GM11168 (cell line): Measurements from ENCODE around the gene SUPT4H1.

Experiments used
- in situ Hi-C: fragments of 300-500 bp; cut with MboI; formaldehyde crosslinking; loops from one replicate; pipeline ENCODE4 v1.12.0; 2022; ENCODE audit warnings: low sequenced_read_pairs; ENCODE audit not compliant: unreplicated experiment

Gene SUPT4H1

GRCh38 chr17:58321571-58322525, 30.2 kb downstream of the SUPT4H1 start:
- in situ Hi-C loops, result no loop called here

- in situ Hi-C loops, result no loop called here
Observed at GRCh38 chr17:58320570-58321323, 31.3 kb downstream of the SUPT4H1 start.

- in situ Hi-C loops, result no loop called here
Observed at GRCh38 chr17:58320163-58320558, 31.8 kb downstream of the SUPT4H1 start.

GRCh38 chr17:58319173-58320162, 32.5 kb downstream of the SUPT4H1 start:
- in situ Hi-C loops, result loop anchor here (10.0 kb wide), 1 partner anchor 105 kb away; no protein-coding TSS in a partner anchor

- in situ Hi-C loops, result loop anchor here (10.0 kb wide), 1 partner anchor 106 kb away; no protein-coding TSS in a partner anchor
Observed at GRCh38 chr17:58318627-58319172, 33.3 kb downstream of the SUPT4H1 start.

GRCh38 chr17:58318065-58318481, 33.9 kb downstream of the SUPT4H1 start:
- in situ Hi-C loops, result loop anchor here (10.0 kb wide), 1 partner anchor 107 kb away; no protein-coding TSS in a partner anchor

GRCh38 chr17:58317421-58318064, 34.5 kb downstream of the SUPT4H1 start:
- in situ Hi-C loops, result loop anchor here (10.0 kb wide), 1 partner anchor 107 kb away; no protein-coding TSS in a partner anchor

GRCh38 chr17:58316260-58316960, 35.6 kb downstream of the SUPT4H1 start:
- in situ Hi-C loops, result loop anchor here (10.0 kb wide), 1 partner anchor 108 kb away; no protein-coding TSS in a partner anchor

GRCh38 chr17:58315750-58316149, 36.3 kb downstream of the SUPT4H1 start:
- in situ Hi-C loops, result loop anchor here (10.0 kb wide), 1 partner anchor 109 kb away; no protein-coding TSS in a partner anchor

GRCh38 chr17:58315281-58315711, 36.7 kb downstream of the SUPT4H1 start:
- in situ Hi-C loops, result loop anchor here (10.0 kb wide), 1 partner anchor 110 kb away; no protein-coding TSS in a partner anchor

- in situ Hi-C loops, result loop anchor here (10.0 kb wide), 1 partner anchor 110 kb away; no protein-coding TSS in a partner anchor
Observed at GRCh38 chr17:58314706-58315015, 37.3 kb downstream of the SUPT4H1 start.

- in situ Hi-C loops, result loop anchor here (10.0 kb wide), 1 partner anchor 111 kb away; no protein-coding TSS in a partner anchor
Observed at GRCh38 chr17:58313815-58314705, 37.9 kb downstream of the SUPT4H1 start.

GRCh38 chr17:58312829-58313228, 39.2 kb downstream of the SUPT4H1 start:
- in situ Hi-C loops, result loop anchor here (10.0 kb wide), 1 partner anchor 112 kb away; no protein-coding TSS in a partner anchor

- in situ Hi-C loops, result loop anchor here (10.0 kb wide), 1 partner anchor 113 kb away; no protein-coding TSS in a partner anchor
Observed at GRCh38 chr17:58312021-58312630, 39.9 kb downstream of the SUPT4H1 start.

- in situ Hi-C loops, result loop anchor here (10.0 kb wide), 1 partner anchor 113 kb away; no protein-coding TSS in a partner anchor
Observed at GRCh38 chr17:58311429-58311894, 40.5 kb downstream of the SUPT4H1 start.
